ENCODE data around the gene HOXC9. TPM values are rescaled to one million over a fixed set of nuclear protein-coding genes. Genes with fewer than 3 reads are reported as not detected.

Gene HOXC9
- total RNA-seq, 1 experiment from 2014 or later: 4.9 TPM

Other genes starting within 250 kb of the HOXC9 start
- not detected in 2 replicates for gene CISTR, start 248.2 kb upstream of the HOXC9 start, total RNA-seq (2014; rRNA removed; shearing (Covaris generic))
- 27.8 and 31.2 TPM in 2 replicates for gene HOXC13, start 61.3 kb upstream of the HOXC9 start, total RNA-seq (2014; rRNA removed; shearing (Covaris generic))
- not detected in 2 replicates for gene HOXC12, start 45.3 kb upstream of the HOXC9 start, total RNA-seq (2014; rRNA removed; shearing (Covaris generic))
- gene HOXC11, start 27.0 kb upstream of the HOXC9 start, total RNA-seq (2014; rRNA removed; shearing (Covaris generic)): 1.7 and 1.9 TPM in 2 replicates
- gene HOTAIR, start 25.2 kb upstream of the HOXC9 start, total RNA-seq (2014; rRNA removed; shearing (Covaris generic)): 5.0 and 7.4 TPM in 2 replicates
- 15.0 and 15.3 TPM in 2 replicates for gene HOXC10, start 15.0 kb upstream of the HOXC9 start, total RNA-seq (2014; rRNA removed; shearing (Covaris generic))
- 0.84 and 1.2 TPM in 2 replicates for gene HOXC8, start 8.8 kb downstream of the HOXC9 start, total RNA-seq (2014; rRNA removed; shearing (Covaris generic))
- gene HOXC6, start 28.3 kb downstream of the HOXC9 start, total RNA-seq (2014; rRNA removed; shearing (Covaris generic)): 2.5 and 5.2 TPM in 2 replicates
- 0.25 TPM in 1 of 2 replicates, not detected in the other for gene HOXC5, start 32.9 kb downstream of the HOXC9 start, total RNA-seq (2014; rRNA removed; shearing (Covaris generic))
- 1.9 and 4.3 TPM in 2 replicates for gene HOXC4, start 53.7 kb downstream of the HOXC9 start, total RNA-seq (2014; rRNA removed; shearing (Covaris generic))
- 36.9 and 38.2 TPM in 2 replicates for gene SMUG1, start 188.8 kb downstream of the HOXC9 start, total RNA-seq (2014; rRNA removed; shearing (Covaris generic))